HuH-7 (cell line): Measurements from ENCODE around the gene KBTBD2.
"Not testable (repeated sequence)": the region's sequence is repeated elsewhere in the genome, so short reads cannot be mapped to it uniquely, and the experiment has no call there.

Source experiments
- DNase-seq: peaks from one replicate; pipeline ENCODE4 v3.0.0; 2011; ENCODE audit warnings: low spot score

Gene KBTBD2

GRCh38 chr7:32893207-32893524, 1.6 kb upstream of the KBTBD2 start:
- no peak for DNase-seq

- DNase-seq = no peak
Observed at GRCh38 chr7:32892521-32893206, 1.1 kb upstream of the KBTBD2 start.

GRCh38 chr7:32891800-32892520, 400 bp upstream of the KBTBD2 start:
- peak; percentile 83 for DNase-seq

- no peak for DNase-seq
Observed at GRCh38 chr7:32890793-32891042, 842 bp downstream of the KBTBD2 start.

DNA sequence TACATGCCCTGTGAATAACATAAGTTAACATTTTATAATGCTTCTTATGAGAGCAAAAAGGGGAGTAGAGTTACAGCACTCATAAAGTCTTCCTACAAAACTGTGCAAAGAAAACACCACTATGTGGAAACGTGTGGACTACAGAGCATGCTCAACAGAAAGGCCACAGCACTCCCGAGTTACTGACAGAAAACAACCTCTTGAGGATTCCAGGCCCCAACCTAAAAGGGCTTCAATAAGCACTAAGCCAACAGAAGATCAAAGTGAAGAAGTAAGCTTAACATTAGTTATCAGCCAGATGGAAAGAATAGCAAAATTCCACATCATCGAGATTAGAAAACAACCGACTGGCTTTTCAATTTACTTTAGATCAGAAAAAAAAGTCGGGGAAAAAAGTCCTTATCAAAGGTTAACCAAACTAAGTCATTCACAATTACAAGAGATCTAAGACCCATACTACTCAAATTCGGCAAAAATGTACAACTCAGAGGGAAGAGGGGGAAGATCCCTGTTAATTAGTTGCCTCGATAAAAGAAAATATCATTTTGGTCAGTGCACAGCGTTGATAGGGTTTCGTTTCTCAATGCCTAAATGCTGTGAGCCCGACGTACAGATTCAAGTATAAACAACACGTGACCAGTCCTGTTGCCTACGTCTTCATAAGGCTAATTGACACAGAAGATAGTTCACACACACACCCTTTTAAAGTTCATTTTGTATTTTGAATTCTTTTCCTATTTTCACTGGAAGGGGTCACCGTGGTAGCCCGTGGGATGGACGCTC, 1.4 kb downstream of the KBTBD2 start:
- DNase-seq = peak; percentile 22

GRCh38 chr7:32888505-32888904, 3.1 kb downstream of the KBTBD2 start:
- DNase-seq = no peak

DNA sequence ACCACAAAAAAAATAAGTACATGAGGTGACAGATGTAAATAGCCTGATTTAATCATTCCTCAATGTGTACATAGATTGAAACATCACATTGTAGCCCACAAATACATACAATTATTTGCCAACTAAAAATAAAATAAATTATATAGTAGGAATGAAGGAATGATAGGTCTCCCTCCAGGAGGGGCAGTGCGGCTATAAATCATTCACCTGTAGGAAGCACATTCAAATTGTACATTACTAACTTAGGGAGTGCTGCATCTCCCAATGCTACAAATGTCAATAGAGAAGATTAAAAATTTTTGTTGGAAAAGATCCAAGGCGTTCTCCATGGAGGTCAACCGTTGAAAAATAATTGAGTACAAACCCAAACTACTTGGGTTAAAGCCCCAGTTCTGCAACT, 4.2 kb downstream of the KBTBD2 start:
- DNase-seq = no peak

GRCh38 chr7:32881074-32881982, 10.2 kb downstream of the KBTBD2 start:
- DNase-seq = no peak

GRCh38 chr7:32879460-32879859, 12.1 kb downstream of the KBTBD2 start:
- no peak for DNase-seq

GRCh38 chr7:32878023-32878422, 13.5 kb downstream of the KBTBD2 start:
- not testable (repeated sequence) for DNase-seq

- DNase-seq = no peak
Observed at GRCh38 chr7:32872421-32872820, 19.1 kb downstream of the KBTBD2 start.

DNA sequence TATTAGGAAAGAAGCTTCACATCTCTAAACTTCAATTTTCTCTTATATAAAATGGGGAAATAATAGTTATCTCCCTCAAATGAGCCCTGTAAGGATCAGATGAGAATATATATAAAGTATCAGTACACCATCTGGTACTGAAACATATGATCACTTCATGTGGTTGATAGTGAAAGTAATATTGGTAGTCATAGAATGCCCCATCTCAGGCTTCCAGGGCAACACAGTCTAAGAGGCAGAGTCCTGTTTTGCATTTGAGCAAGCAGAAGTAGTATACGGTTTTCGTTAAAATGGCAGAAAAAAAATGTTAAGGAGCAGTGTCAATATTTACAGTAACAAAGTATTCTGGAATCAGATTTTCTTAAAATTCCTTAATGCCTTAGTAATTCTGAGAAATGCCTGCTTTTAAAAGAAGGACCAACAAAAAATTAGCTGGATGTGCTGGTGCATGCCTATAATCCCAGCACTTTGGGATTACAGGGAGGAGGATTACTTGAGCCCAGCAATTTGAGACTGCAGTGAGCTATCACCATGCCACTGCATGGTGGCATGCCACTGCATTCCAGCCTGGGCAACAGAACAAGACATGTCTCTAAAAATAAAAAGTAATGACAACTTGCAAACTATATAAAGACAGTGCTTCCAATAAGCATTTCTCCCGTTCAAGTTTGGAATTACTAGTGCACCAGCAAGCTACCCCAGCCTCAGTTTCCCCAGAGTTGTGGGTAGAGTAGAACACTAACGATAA, 19.8 kb downstream of the KBTBD2 start:
- DNase-seq = no peak

GRCh38 chr7:32870298-32870697, 21.3 kb downstream of the KBTBD2 start:
- no peak for DNase-seq

GRCh38 chr7:32869716-32870115, 21.8 kb downstream of the KBTBD2 start:
- DNase-seq = no peak

DNA sequence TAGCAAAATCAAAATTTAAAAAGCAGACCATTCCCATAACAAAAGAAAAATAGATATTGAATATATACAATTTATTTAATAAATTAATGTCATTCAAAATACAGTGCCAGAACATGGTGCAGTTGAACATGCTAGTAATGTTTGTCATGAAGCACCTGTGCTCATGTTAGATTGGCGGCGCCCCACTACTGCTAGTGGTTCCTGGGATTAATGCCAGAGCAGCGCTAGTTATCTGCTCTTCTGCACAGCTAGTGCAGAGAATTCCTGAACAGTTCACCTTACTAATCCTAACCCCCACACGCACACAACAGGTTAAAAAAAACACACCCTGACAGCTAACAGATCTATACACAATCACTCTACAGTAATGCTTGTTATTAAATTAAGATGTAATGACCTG, 23.4 kb downstream of the KBTBD2 start:
- DNase-seq = no peak

DNA sequence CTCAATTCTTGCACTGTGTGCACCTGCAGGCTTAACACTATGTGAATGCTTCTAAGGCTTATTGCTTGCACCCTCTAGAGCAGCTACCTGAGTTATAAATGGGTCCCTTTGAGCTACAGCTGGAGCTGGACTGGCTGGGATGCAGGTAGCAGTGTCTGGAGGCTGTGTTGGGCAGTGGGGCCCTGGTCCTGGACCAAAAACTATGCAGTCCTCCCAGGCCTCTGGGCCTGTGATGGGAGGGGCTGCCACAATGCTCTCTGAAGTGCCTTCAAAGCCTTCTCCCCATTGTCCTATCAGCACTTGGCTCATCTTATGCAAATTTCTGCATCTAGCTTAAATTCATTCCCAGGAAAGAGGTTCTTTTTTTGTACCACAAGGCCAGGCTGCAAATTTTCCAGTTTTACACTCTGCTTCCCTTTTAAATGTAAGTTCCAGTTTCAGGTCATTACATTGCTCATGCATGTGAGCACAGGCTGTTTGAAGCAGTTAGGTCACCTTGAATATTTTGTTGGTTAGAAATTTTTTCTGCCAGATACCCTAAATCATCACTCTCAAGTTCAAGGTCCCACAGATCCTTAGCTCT, 26.0 kb downstream of the KBTBD2 start:
- DNase-seq = no peak

- not testable (repeated sequence) for DNase-seq
Observed at GRCh38 chr7:32863872-32864271, 27.7 kb downstream of the KBTBD2 start.

DNA sequence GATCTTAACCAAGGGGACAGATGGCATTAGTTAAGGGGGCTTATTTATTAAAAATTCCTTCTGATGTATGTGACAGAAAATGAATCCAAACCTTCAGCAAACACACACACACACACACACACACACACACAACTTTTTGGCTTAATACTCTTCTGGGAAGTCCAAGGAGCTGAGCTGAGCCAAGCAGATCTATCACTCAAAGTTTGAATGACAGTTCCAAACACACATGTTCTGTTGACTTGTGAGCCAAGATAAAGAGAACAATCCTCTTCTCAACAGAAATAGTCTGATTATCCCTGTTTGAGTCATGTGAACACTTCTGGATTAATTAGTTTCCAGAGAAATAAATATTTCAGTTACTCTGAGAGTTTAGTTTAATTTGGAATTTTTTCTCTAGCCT, 31.5 kb downstream of the KBTBD2 start:
- no peak for DNase-seq

GRCh38 chr7:32858648-32859047, 32.9 kb downstream of the KBTBD2 start:
- no peak for DNase-seq

GRCh38 chr7:32857063-32857462, 34.5 kb downstream of the KBTBD2 start:
- DNase-seq = not testable (repeated sequence)
